Breast epithelium (tissue), 3 donors: ENCODE measurements around the gene MRPS9.

Experiments
- CTCF ChIP-seq, 3 donors: fragments of 450-650 bp; IDR thresholded peaks; one replicate each; pipeline ENCODE4 v1.5.1; 2016 to 2017; ENCODE audit warnings: antibody characterized with exemption in 3 of 3, mild to moderate bottlenecking in 3 of 3, moderate library complexity in 3 of 3
- POLR2A ChIP-seq: fragments of 450-650 bp; IDR thresholded peaks from one replicate; pipeline ENCODE4 v1.6.1; 2016; ENCODE audit warnings: antibody characterized with exemption, mild to moderate bottlenecking, moderate library complexity
- POLR2AphosphoS5 ChIP-seq, 3 donors: sonication (generic); formaldehyde crosslinking; IDR thresholded peaks; one replicate each; pipeline ENCODE4 v1.6.1; 2017; ENCODE audit warnings: antibody characterized with exemption in 3 of 3

GRCh38 chr2:105039559-105039958 lies 1.7 kb downstream of the MRPS9 start:
- no peak for TF ChIP-seq POLR2AphosphoS5 (IDR thresholded peaks at IDR 0.05)
- no peak for TF ChIP-seq POLR2A
- no peak for TF ChIP-seq CTCF (IDR thresholded peaks at IDR 0.05)
